Activated naive CD8-positive, alpha-beta T cell treated with anti-CD3 and anti-CD28 coated beads for 36 hours (primary cell): Measurements from ENCODE around the gene SERPINB1. TPM values are rescaled to one million over a fixed set of nuclear protein-coding genes. Genes with fewer than 3 reads are reported as not detected.
A peak's percentile ranks its signal among the peaks of the same experiment; 100 is the strongest.
"Not testable (repeated sequence)": the region's sequence is repeated elsewhere in the genome, so short reads cannot be mapped to it uniquely, and the experiment has no call there.

Experiments
- DNase-seq: peaks from one replicate; pipeline ENCODE4 v3.0.0; 2021
- H3K27ac Mint-ChIP-seq: one replicate; pipeline ENCODE4 v1.8.0; 2022; ENCODE audit warnings: mild to moderate bottlenecking, moderate library complexity, mixed read lengths
- H3K27me3 Mint-ChIP-seq: one replicate; pipeline ENCODE4 v1.8.0; 2022; ENCODE audit warnings: mild to moderate bottlenecking, mixed read lengths
- H3K36me3 Mint-ChIP-seq: one replicate; pipeline ENCODE4 v1.8.0; 2021; ENCODE audit warnings: mild to moderate bottlenecking, mixed read lengths
- H3K4me1 Mint-ChIP-seq: one replicate; pipeline ENCODE4 v1.8.0; 2021; ENCODE audit warnings: mixed read lengths
- H3K4me3 Mint-ChIP-seq: one replicate; pipeline ENCODE4 v1.8.0; 2022; ENCODE audit warnings: mild to moderate bottlenecking, moderate library complexity, mixed read lengths
- H3K9me3 Mint-ChIP-seq: one replicate; pipeline ENCODE4 v1.8.0; 2022; ENCODE audit warnings: mixed read lengths
- total RNA-seq, 2 experiments: library from RNA; stranded (reverse); gene quantifications; one replicate each; pipeline ENCODE4 v1.2.3, GENCODE V29; 2021

The SERPINB1 gene
- total RNA-seq: 10 to 100 TPM; 38.1 to 44.7 TPM

- Mint-ChIP-seq H3K4me3 (peak within 1 kb of the TSS; percentile 82), H3K36me3 (peaks cover 21% of the 10 kb centered on the region), H3K9me3 (no peaks in the 10 kb centered on the region), H3K27me3 (no peaks in the 10 kb centered on the region), H3K4me1 (peaks cover 48% of the 10 kb centered on the region), H3K27ac (peak within 1 kb of the TSS; percentile 77)
- peak; percentile 91 for DNase-seq
Measured at GRCh38 chr6:2841264-2842138, at the start of gene SERPINB1. SERPINB1 (minus strand) TSS chr6:2841863; CDS start chr6:2840586, 1,277 bp downstream.

- Mint-ChIP-seq H3K4me3 (peak overlapping the region; percentile 65), H3K4me1 (peaks cover 46% of the 10 kb centered on the region), H3K27me3 (no peaks in the 10 kb centered on the region), H3K36me3 (peaks cover 71% of the 10 kb centered on the region), H3K27ac (peak overlapping the region; percentile 76), H3K9me3 (peaks cover 3% of the 10 kb centered on the region)
- DNase-seq: no peak
Measured at GRCh38 chr6:2890976-2891767, 49.5 kb upstream of the SERPINB1 start.

- DNase-seq: no peak
- no peak overlapping the region for H3K4me3 Mint-ChIP-seq
- peaks cover 44% of the 10 kb centered on the region for H3K4me1 Mint-ChIP-seq
- peaks cover 16% of the 10 kb centered on the region for H3K9me3 Mint-ChIP-seq
- H3K27me3 Mint-ChIP-seq: no peaks in the 10 kb centered on the region
- H3K27ac Mint-ChIP-seq: peak overlapping the region; percentile 54
- H3K36me3 Mint-ChIP-seq: peaks cover 62% of the 10 kb centered on the region
Measured at GRCh38 chr6:2885967-2886735, 44.5 kb upstream of the SERPINB1 start.

- no peak for DNase-seq
- Mint-ChIP-seq H3K27ac (no peak overlapping the region), H3K36me3 (peaks cover 55% of the 10 kb centered on the region), H3K4me1 (peaks cover 48% of the 10 kb centered on the region), H3K9me3 (peaks cover 16% of the 10 kb centered on the region), H3K27me3 (no peaks in the 10 kb centered on the region), H3K4me3 (no peak overlapping the region)
Measured at GRCh38 chr6:2884804-2885203, 43.1 kb upstream of the SERPINB1 start.

- Mint-ChIP-seq H3K27me3 (no peaks in the 10 kb centered on the region), H3K27ac (peak overlapping the region; percentile 9), H3K36me3 (peaks cover 48% of the 10 kb centered on the region), H3K4me1 (peaks cover 56% of the 10 kb centered on the region), H3K4me3 (no peak overlapping the region), H3K9me3 (peaks cover 16% of the 10 kb centered on the region)
- no peak for DNase-seq
Measured at GRCh38 chr6:2883673-2884072, 42.0 kb upstream of the SERPINB1 start.

- H3K4me3 Mint-ChIP-seq: peak overlapping the region; percentile 22
- H3K27me3 Mint-ChIP-seq: no peaks in the 10 kb centered on the region
- DNase-seq: no peak
- peaks cover 15% of the 10 kb centered on the region for H3K9me3 Mint-ChIP-seq
- H3K4me1 Mint-ChIP-seq: peaks cover 71% of the 10 kb centered on the region
- peaks cover 40% of the 10 kb centered on the region for H3K36me3 Mint-ChIP-seq
- H3K27ac Mint-ChIP-seq: peak overlapping the region; percentile 21
Measured at GRCh38 chr6:2881423-2881822, 39.8 kb upstream of the SERPINB1 start.

GRCh38 chr6:2880156-2880555 lies 38.5 kb upstream of the SERPINB1 start:
- DNase-seq, H3K27me3 Mint-ChIP-seq: not testable (repeated sequence)
- peak overlapping the region; percentile 0 for H3K4me3 Mint-ChIP-seq

GRCh38 chr6:2877960-2878359 lies 36.3 kb upstream of the SERPINB1 start:
- peaks cover 64% of the 10 kb centered on the region for H3K4me1 Mint-ChIP-seq
- H3K36me3 Mint-ChIP-seq: peaks cover 25% of the 10 kb centered on the region
- H3K9me3 Mint-ChIP-seq: peaks cover 7% of the 10 kb centered on the region
- H3K27ac Mint-ChIP-seq: peak overlapping the region; percentile 49
- no peaks in the 10 kb centered on the region for H3K27me3 Mint-ChIP-seq
- DNase-seq: no peak
- H3K4me3 Mint-ChIP-seq: no peak overlapping the region

More at GRCh38 chr6:2880156-2880555, 38.5 kb upstream of the SERPINB1 start:
- H3K9me3 Mint-ChIP-seq: not testable (repeated sequence)
- Mint-ChIP-seq H3K36me3 (peaks cover 30% of the 10 kb centered on the region), H3K27ac (peak overlapping the region; percentile 6), H3K4me1 (peaks cover 62% of the 10 kb centered on the region)

- Mint-ChIP-seq H3K27me3 (no peaks in the 10 kb centered on the region), H3K9me3 (peaks cover 9% of the 10 kb centered on the region), H3K4me3 (peak overlapping the region; percentile 89), H3K36me3 (peaks cover 25% of the 10 kb centered on the region), H3K27ac (peak overlapping the region; percentile 95), H3K4me1 (peaks cover 68% of the 10 kb centered on the region)
- DNase-seq: no peak
Measured at GRCh38 chr6:2877057-2877882, 35.6 kb upstream of the SERPINB1 start.

- Mint-ChIP-seq H3K9me3 (peaks cover 9% of the 10 kb centered on the region), H3K27me3 (no peaks in the 10 kb centered on the region)
Measured at GRCh38 chr6:2876210-2877056, 34.8 kb upstream of the SERPINB1 start.

GRCh38 chr6:2875359-2876191 lies 33.9 kb upstream of the SERPINB1 start:
- Mint-ChIP-seq H3K9me3 (peaks cover 6% of the 10 kb centered on the region), H3K27me3 (no peaks in the 10 kb centered on the region), H3K4me3 (peak overlapping the region; percentile 77), H3K36me3 (peaks cover 16% of the 10 kb centered on the region), H3K4me1 (peaks cover 57% of the 10 kb centered on the region), H3K27ac (peak overlapping the region; percentile 80)
- DNase-seq: peak; percentile 49

More at GRCh38 chr6:2876210-2877056, 34.8 kb upstream of the SERPINB1 start:
- peaks cover 21% of the 10 kb centered on the region for H3K36me3 Mint-ChIP-seq
- peak overlapping the region; percentile 95 for H3K27ac Mint-ChIP-seq
- no peak for DNase-seq
- peaks cover 66% of the 10 kb centered on the region for H3K4me1 Mint-ChIP-seq
- peak overlapping the region; percentile 89 for H3K4me3 Mint-ChIP-seq

- Mint-ChIP-seq H3K9me3 (peaks cover 6% of the 10 kb centered on the region), H3K36me3 (peaks cover 12% of the 10 kb centered on the region), H3K27ac (no peak overlapping the region), H3K4me3 (no peak overlapping the region), H3K4me1 (peaks cover 49% of the 10 kb centered on the region), H3K27me3 (no peaks in the 10 kb centered on the region)
- no peak for DNase-seq
Measured at GRCh38 chr6:2873643-2874042, 32.0 kb upstream of the SERPINB1 start.
